OCI-LY7 (cell line): ENCODE results near the gene ABCA2. TPM values are rescaled to one million over a fixed set of nuclear protein-coding genes. Genes with fewer than 3 reads are reported as not detected.

Source experiments
- BruUV-seq: library from RNA; stranded (reverse); fragments of 400-500 nt; replicated peaks from 2 replicates; lab custom pipeline; 2021; lab: Mats Ljungman, UMichigan
- CTCF ChIA-PET: fragments of 300-600 bp; sonication (Branson Sonifier 250); formaldehyde crosslinking; loops from one replicate; lab custom pipeline; 2022; ENCODE audit warnings: antibody characterized with exemption; ENCODE audit not compliant: unreplicated experiment; lab: Charles Lee
- POLR2A ChIA-PET: fragments of 300-600 bp; sonication (Branson Sonifier 250); formaldehyde crosslinking; loops from one replicate; lab custom pipeline; 2022; ENCODE audit warnings: antibody characterized with exemption; lab: Charles Lee
- DNase-seq: peaks from one replicate; pipeline ENCODE4 v3.0.0-alpha.2; 2015; ENCODE audit warnings: low spot score
- H2AFZ ChIP-seq: fragments of 200-600 bp; sonication (generic), shearing (Covaris generic); 2 replicates; pipeline ENCODE4 v1.6.1; 2014; ENCODE audit warnings: mild to moderate bottlenecking, antibody characterized with exemption, low read length, moderate library complexity
- H3K27ac ChIP-seq: fragments of 200-600 bp; sonication (generic); 2 replicates; pipeline ENCODE4 v1.5.1; 2014; ENCODE audit warnings: mixed run types, low read depth, mild to moderate bottlenecking, moderate library complexity, low read length, inconsistent platforms; ENCODE audit not compliant: poor library complexity, severe bottlenecking
- H3K36me3 ChIP-seq: fragments of 200-600 bp; sonication (generic); 2 replicates; pipeline ENCODE4 v1.6.1; 2014; ENCODE audit warnings: mild to moderate bottlenecking, antibody characterized with exemption, low read length, moderate library complexity, mixed read lengths; ENCODE audit not compliant: insufficient read depth
- H3K4me1 ChIP-seq: fragments of 200-600 bp; sonication (generic); 2 replicates; pipeline ENCODE4 v1.5.1; 2014; ENCODE audit warnings: mild to moderate bottlenecking, low read length; ENCODE audit not compliant: insufficient read depth, poor library complexity, severe bottlenecking
- H3K4me2 ChIP-seq: fragments of 200-600 bp; sonication (generic); 2 replicates; pipeline ENCODE4 v1.6.1; 2014; ENCODE audit warnings: mild to moderate bottlenecking, low read length
- H3K4me3 ChIP-seq: fragments of 200-600 bp; sonication (generic); 2 replicates; pipeline ENCODE4 v1.5.1; 2014; ENCODE audit warnings: mild to moderate bottlenecking, low read depth, low read length; ENCODE audit not compliant: poor library complexity, severe bottlenecking
- H3K79me2 ChIP-seq: fragments of 200-600 bp; sonication (generic); 2 replicates; pipeline ENCODE4 v1.6.1; 2016; ENCODE audit warnings: low read depth, mild to moderate bottlenecking, low read length, moderate library complexity, mixed read lengths; ENCODE audit not compliant: insufficient read depth
- H3K9me2 ChIP-seq: fragments of 200-600 bp; sonication (generic); 2 replicates; pipeline ENCODE4 v1.6.1; 2016; ENCODE audit warnings: mild to moderate bottlenecking, low read length, mixed read lengths; ENCODE audit not compliant: insufficient read depth
- H3K9me3 ChIP-seq: fragments of 200-600 bp; sonication (generic); 2 replicates; pipeline ENCODE4 v1.6.1; 2014; ENCODE audit warnings: mild to moderate bottlenecking, mixed run types, low read length, mixed read lengths
- H4K20me1 ChIP-seq: fragments of 200-600 bp; sonication (generic); 2 replicates; pipeline ENCODE4 v1.6.1; 2014; ENCODE audit warnings: mild to moderate bottlenecking, antibody characterized with exemption, low read length, moderate library complexity, mixed read lengths; ENCODE audit not compliant: insufficient read depth
- EZH2phosphoT487 ChIP-seq: fragments of 200-600 bp; sonication (generic); IDR thresholded peaks from 2 replicates; pipeline ENCODE4 v1.6.1; 2018; ENCODE audit warnings: low read depth, borderline replicate concordance, mild to moderate bottlenecking, mixed run types, antibody characterized with exemption, low read length, moderate library complexity, mixed read lengths
- intact Hi-C: fragments of 100-400 bp; cut with micrococcal nuclease; formaldehyde crosslinking; loops from one replicate; pipeline ENCODE4 v1.10.0; 2022; ENCODE audit not compliant: unreplicated experiment
- total RNA-seq, 2 experiments: library from RNA; depleted of rRNA in 1 of 2; stranded (reverse); fragments of >200 nt in 1 of 2; shearing (Covaris generic) in 1 of 2; gene quantifications; 2 replicates each; pipeline ENCODE4 v1.2.3, GENCODE V29; 2014 to 2022
- TF ChIP-seq, protein P1 (sequence below): fragments of 200-600 bp; sonication (generic); conservative IDR thresholded peaks from 2 replicates; pipeline ENCODE4 v1.5.1; 2014; ENCODE audit warnings: mild to moderate bottlenecking, antibody characterized with exemption, low read length, moderate library complexity, mixed read lengths

Gene ABCA2
- total RNA-seq, 2 experiments from 2014 or later, result 4.1 to 10.6 TPM

DNA sequence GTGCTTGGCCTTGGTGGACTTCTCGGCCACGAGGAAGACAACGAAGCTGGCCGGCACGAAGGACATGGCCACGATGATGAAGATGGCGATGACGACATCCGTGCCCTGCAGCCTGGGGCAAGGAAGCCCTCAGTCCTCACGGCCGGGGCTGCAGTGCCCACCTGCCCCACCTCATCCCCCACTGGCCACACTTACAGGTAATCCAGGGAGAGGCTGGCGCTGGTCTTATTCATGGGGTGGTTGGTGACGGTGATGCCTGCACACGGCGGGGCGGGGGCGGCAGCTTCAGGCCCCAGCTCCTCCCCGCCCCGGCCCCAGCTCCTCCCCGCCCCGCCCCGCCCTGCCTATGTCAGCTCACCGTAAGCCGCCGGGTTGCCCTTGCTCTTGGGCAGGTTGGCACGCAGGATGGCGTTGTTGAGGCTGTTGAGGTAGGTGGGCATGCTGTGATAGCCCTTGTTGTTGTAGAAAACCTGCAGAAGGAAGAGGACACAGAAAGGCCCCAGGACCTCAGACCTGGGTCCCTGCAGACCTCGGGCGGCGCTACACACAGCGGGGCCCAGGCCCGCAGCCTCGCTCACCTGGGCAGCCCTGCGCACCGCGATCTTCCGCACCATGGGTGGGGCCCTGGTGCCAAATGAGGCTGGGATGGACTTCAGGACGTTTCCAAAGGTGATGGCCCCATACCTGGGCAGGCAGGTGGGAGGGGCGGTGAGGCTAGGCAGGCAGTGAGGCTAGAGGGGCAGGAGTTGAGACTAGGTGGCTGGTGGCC, 15.9 kb downstream of the ABCA2 start:
- ChIA-PET POLR2A (no interaction called here), CTCF (interaction anchor here (0.6 kb wide), 2 partner anchors 25 to 103 kb away, joined by 3 read pairs; no protein-coding TSS in a partner anchor)
- H3K9me2 ChIP-seq, result no peaks in the 10 kb centered on the region
- intact Hi-C loops, result no loop called here
- BruUV-seq, result no TSS peak
- H3K4me2 ChIP-seq, result no peak overlapping the region
- no peaks in the 10 kb centered on the region for H4K20me1 ChIP-seq
- H3K36me3 ChIP-seq, result no peaks in the 10 kb centered on the region
- H3K27ac ChIP-seq, result no peak overlapping the region
- peaks cover 4% of the 10 kb centered on the region for H3K4me1 ChIP-seq
- no peaks in the 10 kb centered on the region for H3K79me2 ChIP-seq
- no peak overlapping the region for H3K4me3 ChIP-seq
- H3K9me3 ChIP-seq, result no peaks in the 10 kb centered on the region
- TF ChIP-seq, protein P1, sequence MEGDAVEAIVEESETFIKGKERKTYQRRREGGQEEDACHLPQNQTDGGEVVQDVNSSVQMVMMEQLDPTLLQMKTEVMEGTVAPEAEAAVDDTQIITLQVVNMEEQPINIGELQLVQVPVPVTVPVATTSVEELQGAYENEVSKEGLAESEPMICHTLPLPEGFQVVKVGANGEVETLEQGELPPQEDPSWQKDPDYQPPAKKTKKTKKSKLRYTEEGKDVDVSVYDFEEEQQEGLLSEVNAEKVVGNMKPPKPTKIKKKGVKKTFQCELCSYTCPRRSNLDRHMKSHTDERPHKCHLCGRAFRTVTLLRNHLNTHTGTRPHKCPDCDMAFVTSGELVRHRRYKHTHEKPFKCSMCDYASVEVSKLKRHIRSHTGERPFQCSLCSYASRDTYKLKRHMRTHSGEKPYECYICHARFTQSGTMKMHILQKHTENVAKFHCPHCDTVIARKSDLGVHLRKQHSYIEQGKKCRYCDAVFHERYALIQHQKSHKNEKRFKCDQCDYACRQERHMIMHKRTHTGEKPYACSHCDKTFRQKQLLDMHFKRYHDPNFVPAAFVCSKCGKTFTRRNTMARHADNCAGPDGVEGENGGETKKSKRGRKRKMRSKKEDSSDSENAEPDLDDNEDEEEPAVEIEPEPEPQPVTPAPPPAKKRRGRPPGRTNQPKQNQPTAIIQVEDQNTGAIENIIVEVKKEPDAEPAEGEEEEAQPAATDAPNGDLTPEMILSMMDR, result no peak
- TF ChIP-seq EZH2phosphoT487, result no peak
- no peak overlapping the region for H2AFZ ChIP-seq
- no peak for DNase-seq

DNA sequence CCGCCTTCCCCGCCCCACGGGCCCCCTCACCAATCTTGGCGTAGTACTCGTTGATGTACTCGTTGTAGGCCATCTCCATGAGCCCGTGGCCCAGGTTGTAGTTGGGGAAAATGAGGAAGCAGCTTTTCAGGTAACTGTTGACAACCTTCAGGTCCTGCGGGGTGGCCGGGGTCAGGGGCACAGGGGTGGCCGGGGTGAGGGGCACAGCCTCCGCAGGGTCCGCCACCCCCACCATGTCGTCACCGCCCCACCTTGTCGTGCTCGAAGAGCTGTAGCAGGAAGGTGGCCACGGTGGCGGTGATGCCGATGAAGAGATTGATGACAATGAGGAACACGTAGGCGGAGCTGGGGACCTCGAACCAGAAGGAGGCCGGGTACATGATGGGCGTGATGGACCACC, 16.9 kb downstream of the ABCA2 start:
- no peaks in the 10 kb centered on the region for H3K36me3 ChIP-seq
- ChIA-PET CTCF (no interaction called here), POLR2A (no interaction called here)
- no peak for DNase-seq
- H3K4me2 ChIP-seq, result no peak overlapping the region
- no peak overlapping the region for H2AFZ ChIP-seq
- H3K9me2 ChIP-seq, result no peaks in the 10 kb centered on the region
- no peaks in the 10 kb centered on the region for H3K79me2 ChIP-seq
- H3K4me1 ChIP-seq, result peaks cover 4% of the 10 kb centered on the region
- H3K27ac ChIP-seq, result no peak overlapping the region
- no TSS peak for BruUV-seq
- TF ChIP-seq, protein P1, result no peak
- TF ChIP-seq EZH2phosphoT487, result no peak
- no peak overlapping the region for H3K4me3 ChIP-seq
- no peaks in the 10 kb centered on the region for H4K20me1 ChIP-seq
- no peaks in the 10 kb centered on the region for H3K9me3 ChIP-seq
- intact Hi-C loops, result no loop called here
